H1 (cell line): Measurements from ENCODE around the gene DOC2A. TPM values are rescaled to one million over a fixed set of nuclear protein-coding genes. Genes with fewer than 3 reads are reported as not detected.
A peak's percentile ranks its signal among the peaks of the same experiment; 100 is the strongest.

Source experiments
- CTCF ChIA-PET: fragments of 300-600 bp; sonication (Branson Sonifier 250); formaldehyde crosslinking; loops from one replicate; lab custom pipeline; 2021; ENCODE audit not compliant: partially characterized antibody; lab: Charles Lee
- POLR2A ChIA-PET: fragments of 300-600 bp; sonication (Branson Sonifier 250); formaldehyde crosslinking; loops from one replicate; lab custom pipeline; 2021; ENCODE audit warnings: inconsistent platforms; ENCODE audit not compliant: partially characterized antibody; lab: Charles Lee
- DNase-seq, 2 experiments: peaks; one replicate each; pipeline versions ENCODE4 v3.0.0 to v3.0.0-alpha.2; 2010 to 2022; ENCODE audit warnings: low spot score in 2 of 2, low read depth in 1 of 2, mixed read lengths in 1 of 2
- FAIRE-seq: peaks from 2 replicates; lab custom pipeline; 2011; peaks lifted over from hg19 to GRCh38; lab: Jason Lieb, UNC
- H2AFZ ChIP-seq: 2 replicates; pipeline ENCODE4 v1.8.1; 2012; ENCODE audit warnings: low read length, inconsistent platforms
- H2AK5ac ChIP-seq: 2 replicates; pipeline ENCODE4 v1.6.1; 2013; ENCODE audit warnings: low read depth, low read length
- H2BK120ac ChIP-seq: replicated peaks from 2 replicates; pipeline ENCODE3; 2013; ENCODE audit warnings: low read depth, low read length, inconsistent platforms
- H2BK12ac ChIP-seq: 2 replicates; pipeline ENCODE4 v1.6.1; 2013; ENCODE audit warnings: low read depth, low read length
- H2BK15ac ChIP-seq: 2 replicates; pipeline ENCODE4 v1.6.1; 2013; ENCODE audit warnings: low read length
- H2BK20ac ChIP-seq: 2 replicates; pipeline ENCODE4 v1.6.1; 2013; ENCODE audit warnings: low read length
- H2BK5ac ChIP-seq: 2 replicates; pipeline ENCODE4 v1.6.1; 2013; ENCODE audit warnings: low read depth, low read length
- H3K14ac ChIP-seq: 2 replicates; pipeline ENCODE4 v1.6.1; 2013; ENCODE audit warnings: inconsistent platforms; ENCODE audit not compliant: insufficient read length
- H3K18ac ChIP-seq: 2 replicates; pipeline ENCODE4 v1.6.1; 2013; ENCODE audit warnings: low read length; ENCODE audit errors: extremely low read depth
- H3K23ac ChIP-seq: 2 replicates; pipeline ENCODE4 v1.6.1; 2013; ENCODE audit warnings: inconsistent platforms; ENCODE audit not compliant: insufficient read length
- H3K23me2 ChIP-seq: 2 replicates; pipeline ENCODE4 v1.6.1; 2013; ENCODE audit warnings: low read depth, low read length
- H3K27ac ChIP-seq: 2 replicates; pipeline ENCODE4 v1.6.1; 2011; ENCODE audit warnings: low read depth, low read length, inconsistent platforms
- H3K27me3 ChIP-seq, 4 experiments: replicated peaks in 1 of 4; 1 replicate in 1 of 4; 2 replicates in 3 of 4; pipeline versions ENCODE4 v1.6.1 to v1.8.1; 2011 to 2013; ENCODE audit warnings: low read length in 3 of 4, mild to moderate bottlenecking in 3 of 4, inconsistent platforms in 2 of 4, mixed read lengths in 2 of 4, moderate library complexity in 1 of 4; ENCODE audit not compliant: control insufficient read depth in 3 of 4, insufficient read depth in 3 of 4; ENCODE audit errors: extremely low read depth in 1 of 4
- H3K36me3 ChIP-seq, 4 experiments: 2 replicates each; pipeline versions ENCODE4 v1.6.1 to v1.8.1; 2011 to 2013; ENCODE audit warnings: mild to moderate bottlenecking in 4 of 4, low read length in 3 of 4, moderate library complexity in 2 of 4, control low read depth in 1 of 4, inconsistent platforms in 1 of 4; ENCODE audit not compliant: insufficient read depth in 4 of 4, control insufficient read depth in 2 of 4
- H3K4ac ChIP-seq: replicated peaks from 2 replicates; pipeline ENCODE3; 2013; ENCODE audit warnings: low read length, low read depth, mixed read lengths, inconsistent platforms; ENCODE audit not compliant: insufficient read length
- H3K4me1 ChIP-seq, 4 experiments: replicated peaks in 1 of 4; 1 replicate in 1 of 4; 2 replicates in 3 of 4; pipeline versions ENCODE4 v1.6.1 to v1.8.1; 2011 to 2013; ENCODE audit warnings: low read length in 3 of 4, inconsistent platforms in 2 of 4, mixed read lengths in 1 of 4; ENCODE audit not compliant: insufficient read depth in 4 of 4, control insufficient read depth in 3 of 4
- H3K4me2 ChIP-seq, 2 experiments: 2 replicates each; pipeline versions ENCODE4 v1.6.1 to v1.8.1; 2011 to 2013; ENCODE audit warnings: low read depth in 2 of 2, low read length in 2 of 2, control low read depth in 1 of 2, inconsistent platforms in 1 of 2, mild to moderate bottlenecking in 1 of 2; ENCODE audit not compliant: insufficient read depth in 1 of 2
- H3K4me3 ChIP-seq, 4 experiments: fragments of 200-600, 300-600 bp in 1 of 4; sonication (generic), shearing (Covaris generic), sonication (Bioruptor Twin) in 1 of 4; 2 replicates each; pipeline versions ENCODE4 v1.5.1 to v1.8.1; 2011 to 2016; ENCODE audit warnings: low read length in 4 of 4, low read depth in 3 of 4, control low read depth in 2 of 4, inconsistent platforms in 2 of 4, mild to moderate bottlenecking in 2 of 4, mixed read lengths in 1 of 4, moderate library complexity in 1 of 4; ENCODE audit not compliant: insufficient read depth in 2 of 4; ENCODE audit errors: extremely low read depth in 1 of 4
- H3K56ac ChIP-seq: replicated peaks from 2 replicates; pipeline ENCODE3; 2013; ENCODE audit warnings: low read depth, mild to moderate bottlenecking, mixed read lengths, low read length, inconsistent platforms; ENCODE audit not compliant: insufficient read length
- H3K79me1 ChIP-seq: 2 replicates; pipeline ENCODE4 v1.6.1; 2013; ENCODE audit warnings: low read depth, low read length, control low read depth
- H3K79me2 ChIP-seq, 2 experiments: 2 replicates each; pipeline versions ENCODE4 v1.6.1 to v1.8.1; 2012 to 2013; ENCODE audit warnings: low read length in 2 of 2, mild to moderate bottlenecking in 2 of 2, inconsistent platforms in 1 of 2; ENCODE audit not compliant: insufficient read depth in 2 of 2, control insufficient read depth in 1 of 2
- H3K9ac ChIP-seq, 4 experiments: replicated peaks in 1 of 4; 1 replicate in 1 of 4; 2 replicates in 3 of 4; pipeline versions ENCODE4 v1.6.1 to v1.8.1; 2011 to 2013; ENCODE audit warnings: low read depth in 3 of 4, low read length in 3 of 4, control low read depth in 2 of 4, mild to moderate bottlenecking in 2 of 4, moderate library complexity in 2 of 4, inconsistent platforms in 1 of 4; ENCODE audit errors: extremely low read depth in 1 of 4
- H3K9me3 ChIP-seq, 2 experiments: 2 replicates each; pipeline versions ENCODE4 v1.6.1 to v1.8.1; 2012 to 2013; ENCODE audit warnings: mild to moderate bottlenecking in 2 of 2, moderate library complexity in 2 of 2, control low read depth in 1 of 2, inconsistent platforms in 1 of 2, low read depth in 1 of 2, low read length in 1 of 2, mixed read lengths in 1 of 2; ENCODE audit not compliant: insufficient read depth in 2 of 2
- H4K20me1 ChIP-seq, 2 experiments: replicated peaks in 1 of 2; 2 replicates each; pipeline versions ENCODE3 to v1.8.1; 2011 to 2013; ENCODE audit warnings: inconsistent platforms in 2 of 2, low read length in 2 of 2, mild to moderate bottlenecking in 1 of 2; ENCODE audit not compliant: insufficient read depth in 2 of 2, control insufficient read depth in 1 of 2
- H4K5ac ChIP-seq: 2 replicates; pipeline ENCODE4 v1.6.1; 2013; ENCODE audit warnings: low read length, low read depth, mixed read lengths, inconsistent platforms; ENCODE audit not compliant: insufficient read length
- H4K8ac ChIP-seq: 2 replicates; pipeline ENCODE4 v1.8.0; 2013; ENCODE audit warnings: mild to moderate bottlenecking, moderate library complexity, low read length, inconsistent platforms; ENCODE audit not compliant: insufficient read depth; ENCODE audit errors: extremely low read depth
- H4K91ac ChIP-seq: replicated peaks from 2 replicates; pipeline ENCODE3; 2013; ENCODE audit warnings: low read length, mixed read lengths, inconsistent platforms; ENCODE audit not compliant: insufficient read length
- MAFK ChIP-seq: IDR thresholded peaks from 2 replicates; pipeline ENCODE4 v1.6.1; 2012; ENCODE audit warnings: low read depth, mild to moderate bottlenecking, improper control_type of control experiment, low read length
- MAX ChIP-seq: IDR thresholded peaks from 2 replicates; pipeline ENCODE4 v1.6.1; 2012; ENCODE audit warnings: inconsistent platforms
- WGBS, 2 experiments: shearing (Covaris generic) in 1 of 2; methylation state at CpG; one replicate each; pipeline versions ENCODE4 v1.1.6 to v1.1.7; 2013 to 2015; ENCODE audit warnings: low lambda C conversion rate in 2 of 2, mixed read lengths in 2 of 2, inconsistent platforms in 1 of 2, low coverage in 1 of 2, missing lambda C conversion rate in 1 of 2; ENCODE audit not compliant: insufficient replicate concordance in 2 of 2, insufficient coverage in 1 of 2, insufficient read length in 1 of 2; ENCODE audit errors: extremely low coverage in 1 of 2, missing lambda C conversion rate in 1 of 2; 5-methylcytosine and 5-hydroxymethylcytosine counted together
- polyA plus RNA-seq, 7 experiments: library from polyadenylated mRNA; depleted of rRNA in 3 of 7; stranded (reverse) in 5 of 7; unstranded in 2 of 7; fragments of >200 nt in 5 of 7; fragments of 200-250 nt in 2 of 7; gene quantifications; 1 replicate in 5 of 7; 2 replicates in 1 of 7; 4 replicates in 1 of 7; pipeline versions ENCODE4 v1.2.1 to v1.2.3, GENCODE V29; 2011 to 2013; ENCODE audit warnings: missing spikeins in 2 of 7, mixed read lengths in 2 of 7
- total RNA-seq: library from RNA; stranded (reverse); fragmentation: NEBNext Ultra II Directional; extraction: Animal tissue kit (Norgen Biotek cat#: 25700); gene quantifications from 2 replicates; pipeline ENCODE4 v1.2.1, GENCODE V29; 2021

DOC2A gene
- total and polyA plus RNA-seq, 2 of the 8 experiments (the other 6 are each of a cell fraction or from before 2014, with no cell fraction given) = 13.9 to 20.7 TPM

GRCh38 chr16:30011714-30012504 is 1.1 kb upstream of the DOC2A start:
- H3K56ac ChIP-seq = no peak overlapping the region
- peaks cover 1 to 3% of the 10 kb centered on the region in 2 experiments for H4K20me1 ChIP-seq
- H3K23me2 ChIP-seq = peaks cover 16% of the 10 kb centered on the region
- no peak overlapping the region for H3K23ac ChIP-seq
- H4K8ac ChIP-seq = no peak overlapping the region; the same call in 1 of the 2 replicates
- H2BK15ac ChIP-seq = no peak overlapping the region
- no peak overlapping the region for H3K14ac ChIP-seq
- H3K36me3 ChIP-seq = no peaks in the 10 kb centered on the region
- peak overlapping the region; percentile 77 to 96 for H3K4me2 ChIP-seq
- peaks cover 0 to 23% (median 13%) of the 10 kb centered on the region in 4 experiments; a peak in 5 of 7 replicates for H3K27me3 ChIP-seq
- peaks cover 0 to 19% (median 13%) of the 10 kb centered on the region in 4 experiments; a peak in 6 of 7 replicates for H3K4me1 ChIP-seq
- FAIRE-seq = no peak
- H3K4ac ChIP-seq = no peak overlapping the region
- ChIA-PET CTCF (interaction anchor here (0.6 to 1.2 kb wide), 5 partner anchors 20 to 164 kb away, joined by 3 read pairs; no protein-coding TSS in a partner anchor), POLR2A (interaction anchor here (2.6 kb wide), 1 partner anchor 19 kb away, joined by 10 read pairs; the partner anchor contains the start of gene TLCD3B)
- no peak overlapping the region for H4K91ac ChIP-seq
- WGBS, 2 experiments = 14% methylated on average over 24 of the region's 31 CpGs; no CpG with 5 or more reads in 1 of the 2 experiments
- H2AFZ ChIP-seq = no peak overlapping the region
- no peak overlapping the region for H2BK120ac ChIP-seq
- H3K9ac ChIP-seq = no peak overlapping the region
- no peaks in the 10 kb centered on the region for H3K79me2 ChIP-seq
- H3K4me3 ChIP-seq = peak overlapping the region; percentile 42 to 79 (median 46)
- H2BK20ac ChIP-seq = no peak overlapping the region; the same call in 1 of the 2 replicates
- no peak overlapping the region for H4K5ac ChIP-seq
- DNase-seq = no peak
- TF ChIP-seq MAFK = no peak
- TF ChIP-seq MAX = peak; percentile 6; the same call in 1 of the 2 replicates
- TF ChIP-seq, all 59 proteins: peak for 1
- H2AK5ac ChIP-seq = no peak overlapping the region
- peak overlapping the region; percentile 68; the same call in 1 of the 2 replicates for H2BK12ac ChIP-seq
- H2BK5ac ChIP-seq = no peak overlapping the region; the same call in 1 of the 2 replicates
- H3K27ac ChIP-seq = no peak overlapping the region
- no peaks in the 10 kb centered on the region for H3K9me3 ChIP-seq
- no peaks in the 10 kb centered on the region for H3K79me1 ChIP-seq
- H3K18ac ChIP-seq = no peak overlapping the region
